Coronary artery (tissue), 2 donors: ENCODE data around the gene CTSZ.
"Not testable (repeated sequence)": the region's sequence is repeated elsewhere in the genome, so short reads cannot be mapped to it uniquely, and the experiment has no call there.

Source experiments
- DNase-seq: peaks from one replicate; pipeline ENCODE4 v3.0.0-alpha.2; 2017; ENCODE audit warnings: low spot score
- H3K27ac ChIP-seq, 2 donors: fragments of 200-600 bp; sonication (generic); one replicate each; pipeline ENCODE4 v1.5.1; 2016 to 2019
- H3K4me3 ChIP-seq: fragments of 200-600 bp; sonication (generic); 2 replicates; pipeline ENCODE4 v1.5.1; 2016; ENCODE audit warnings: mild to moderate bottlenecking, moderate library complexity
- CTCF ChIP-seq: fragments of 200-600 bp; sonication (generic); IDR thresholded peaks from one replicate; pipeline ENCODE4 v1.5.1; 2019; ENCODE audit warnings: antibody characterized with exemption

CTSZ gene

DNA sequence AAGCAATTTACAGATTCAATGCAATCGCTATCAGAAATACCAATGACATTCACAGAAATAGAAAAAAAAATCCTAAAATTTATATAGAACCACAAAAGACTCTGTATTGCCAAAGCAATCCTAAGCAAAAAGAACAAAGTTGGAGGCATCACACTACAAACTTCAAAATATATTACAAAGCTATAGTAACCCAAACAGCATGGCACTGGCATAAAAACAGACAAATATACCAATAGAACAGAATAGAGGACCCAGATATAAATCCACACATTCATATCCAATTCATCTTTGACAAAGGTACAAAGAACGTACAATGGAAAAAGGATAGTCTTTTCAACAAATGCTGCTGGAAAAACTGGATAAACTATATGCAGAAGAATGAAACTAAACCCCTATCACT is 37.6 kb downstream of the CTSZ start:
- Histone ChIP-seq H3K27ac (no peak overlapping the region), H3K4me3 (no peak overlapping the region)
- TF ChIP-seq CTCF: no peak
- no peak for DNase-seq

DNA sequence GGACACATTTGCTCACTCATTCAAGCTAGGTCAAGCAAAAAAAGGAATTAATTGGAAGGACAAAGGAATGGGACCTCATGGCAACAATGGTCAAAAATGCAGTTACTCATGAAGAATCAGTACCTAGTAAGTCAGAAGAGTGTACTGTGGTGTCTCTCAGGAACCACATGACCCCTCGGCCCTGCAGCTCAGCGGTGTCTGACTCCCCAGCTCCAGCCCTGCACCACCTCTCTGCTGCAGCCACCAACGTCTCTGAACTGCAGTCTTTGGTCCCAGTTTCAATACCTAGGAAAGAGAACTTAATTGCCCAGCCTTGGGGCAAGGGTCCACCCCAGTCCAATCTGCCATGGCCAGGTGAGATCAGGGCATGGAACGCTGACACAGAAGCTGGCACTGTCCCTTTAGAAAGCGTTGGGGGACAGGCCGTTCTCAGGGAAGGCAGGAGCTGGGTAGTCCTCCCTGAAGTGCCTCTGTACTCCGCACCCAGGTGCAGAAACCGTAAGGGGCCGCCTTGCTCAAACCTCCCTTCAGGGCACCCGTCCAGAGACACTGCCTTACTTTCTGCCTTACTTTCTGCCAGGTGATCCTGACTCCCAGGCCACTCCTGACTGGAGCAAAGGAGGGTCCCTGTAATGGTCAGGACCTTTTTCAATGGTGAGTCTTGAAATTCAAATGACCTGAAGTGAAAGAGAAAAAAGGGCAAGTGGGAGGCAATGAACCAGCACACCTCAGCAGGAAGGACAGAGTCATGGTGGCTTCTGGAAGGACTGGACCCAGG is 39.2 kb downstream of the CTSZ start:
- no peak for DNase-seq
- no peak for TF ChIP-seq CTCF
- no peak overlapping the region for H3K27ac ChIP-seq

DNA sequence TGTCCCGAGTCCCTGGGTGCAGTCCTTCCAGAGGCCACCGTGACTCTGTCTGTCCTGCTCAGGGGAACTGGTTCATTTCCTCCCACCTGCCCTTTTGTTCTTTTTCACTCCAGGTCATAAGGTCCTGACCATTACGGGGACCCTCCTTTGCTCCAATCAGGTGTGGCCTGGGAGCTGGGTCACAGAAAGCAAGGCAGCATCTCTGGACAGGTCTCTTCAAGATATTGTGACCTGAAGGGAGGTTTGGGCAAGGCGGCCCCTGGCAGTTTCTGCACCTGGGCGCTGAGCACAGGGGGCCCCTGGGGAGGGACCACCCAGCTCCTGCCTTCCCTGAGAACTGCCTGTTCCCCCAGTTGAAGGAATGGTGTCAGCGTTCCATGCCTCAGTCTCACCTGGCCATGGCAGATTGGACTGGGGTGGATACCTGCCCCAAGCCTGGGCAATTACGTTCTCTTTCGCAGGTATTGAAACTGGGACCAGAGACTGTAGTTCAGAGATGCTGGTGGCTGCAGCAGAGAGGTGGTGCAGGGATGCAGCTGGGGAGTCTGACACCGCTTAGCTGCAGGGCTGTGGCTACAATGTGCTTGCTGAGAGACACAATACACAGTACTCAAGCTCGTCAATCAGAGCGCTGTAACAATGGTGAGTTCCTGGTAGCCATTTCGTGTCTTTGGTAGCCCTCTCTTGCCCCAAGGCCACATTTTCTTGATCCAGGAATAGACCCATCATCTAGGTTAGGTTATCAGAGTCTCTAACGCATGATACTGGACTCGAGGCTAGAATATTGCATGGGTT is 41.6 kb downstream of the CTSZ start:
- H3K4me3 ChIP-seq: no peak overlapping the region
- DNase-seq: no peak
- no peak for TF ChIP-seq CTCF
- H3K27ac ChIP-seq: no peak overlapping the region

More for the DNA sequence above, 39.2 kb downstream of the CTSZ start:
- no peak overlapping the region for H3K4me3 ChIP-seq

DNA sequence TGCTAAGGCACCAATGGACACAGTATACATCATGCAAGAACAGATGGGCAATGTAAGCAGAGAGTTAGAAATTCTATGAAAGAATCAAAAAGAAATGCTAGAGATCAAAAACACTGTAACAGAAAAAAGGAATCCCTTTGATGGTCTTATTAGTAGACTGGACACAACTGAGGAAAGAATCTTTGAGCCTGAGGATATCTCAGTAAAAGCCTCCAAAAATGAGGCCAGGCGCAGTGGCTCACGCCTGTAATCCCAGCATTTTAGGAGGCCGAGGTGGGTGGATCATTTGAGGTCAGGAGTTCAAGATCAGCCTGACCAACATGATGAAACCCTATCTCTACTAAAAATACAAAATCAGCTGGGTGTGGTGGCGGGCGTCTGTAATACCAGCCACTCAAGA is 43.1 kb downstream of the CTSZ start:
- not testable (repeated sequence) for H3K4me3 ChIP-seq, DNase-seq, H3K27ac ChIP-seq

DNA sequence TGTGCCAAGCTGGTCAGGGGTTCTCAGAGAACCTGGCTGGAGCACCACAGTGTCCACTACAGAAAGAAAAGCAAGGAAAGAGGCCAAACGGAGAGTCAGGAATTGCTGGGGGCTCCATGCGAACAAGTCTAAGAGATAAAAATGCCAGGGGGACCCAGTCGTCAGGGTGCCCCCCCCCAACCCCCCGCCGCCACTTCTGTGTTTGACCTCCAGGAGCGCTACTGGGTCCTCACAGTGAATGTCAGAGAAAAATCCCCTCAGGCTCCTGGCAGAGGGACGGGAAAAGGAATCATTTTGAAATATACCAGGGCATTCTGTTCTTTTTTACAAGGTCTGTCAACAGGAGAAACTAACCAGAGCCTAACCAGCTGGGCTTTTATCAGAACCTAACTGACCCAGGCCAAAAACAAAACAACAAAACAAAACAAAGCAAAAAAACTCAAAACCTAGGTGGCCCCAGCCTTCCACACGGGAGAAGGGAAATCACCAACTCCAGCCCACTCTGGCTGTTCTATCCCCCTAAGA is 43.9 kb downstream of the CTSZ start:
- TF ChIP-seq CTCF: no peak
- no peak for DNase-seq
- no peak overlapping the region for H3K27ac ChIP-seq
- no peak overlapping the region for H3K4me3 ChIP-seq

DNA sequence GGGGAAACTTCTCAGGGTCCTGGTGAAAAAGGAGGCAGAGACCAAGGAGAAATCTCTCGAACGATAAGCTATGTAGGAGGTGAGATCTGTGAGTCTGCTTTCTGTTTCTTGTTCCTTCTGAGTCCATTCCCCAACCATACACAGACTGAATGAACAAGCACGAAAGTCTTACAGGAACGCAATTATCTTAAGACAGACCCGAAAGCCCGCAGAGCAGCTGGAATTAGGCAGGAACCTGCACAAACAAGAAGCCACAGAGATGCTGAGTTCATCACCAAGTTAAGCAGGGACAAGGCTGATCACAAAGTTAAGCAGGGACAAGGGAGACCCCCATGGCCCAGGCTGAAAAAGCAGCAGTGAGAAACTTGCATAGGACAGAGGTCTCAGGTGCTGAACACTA is 47.4 kb downstream of the CTSZ start:
- Histone ChIP-seq H3K27ac (no peak overlapping the region), H3K4me3 (no peak overlapping the region)
- DNase-seq: no peak
- TF ChIP-seq CTCF: no peak

DNA sequence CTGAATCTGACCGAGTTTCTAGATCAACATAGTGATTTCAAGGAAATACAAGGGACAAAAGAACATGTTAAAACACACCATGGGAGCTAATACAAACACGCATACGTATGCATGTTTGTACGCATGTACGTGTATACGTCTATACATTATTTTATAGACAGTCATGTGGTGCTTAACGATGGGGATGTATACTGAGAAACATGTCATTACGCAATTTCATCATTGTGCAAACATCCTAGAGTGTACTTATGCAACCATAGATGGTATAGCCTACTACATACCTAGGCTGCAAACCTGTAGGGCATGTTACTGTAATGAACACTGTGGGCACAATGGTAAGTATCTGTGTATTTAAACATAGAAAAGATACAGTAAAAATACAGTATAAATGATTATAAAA is 51.0 kb downstream of the CTSZ start:
- TF ChIP-seq CTCF: no peak
- no peak for DNase-seq
- Histone ChIP-seq H3K27ac (no peak overlapping the region), H3K4me3 (no peak overlapping the region)
